Activated CD8-positive, alpha-beta memory T cell treated with anti-CD3 and anti-CD28 coated beads for 48 hours (primary cell): ENCODE measurements around the gene PACSIN2.
"Not testable (repeated sequence)": the region's sequence is repeated elsewhere in the genome, so short reads cannot be mapped to it uniquely, and the experiment has no call there.

Source experiments
- DNase-seq, 3 experiments: peaks; one replicate each; pipeline ENCODE4 v3.0.0-alpha.2; 2020; ENCODE audit warnings: low read depth in 2 of 3, low spot score in 2 of 3

Gene PACSIN2, protein sequence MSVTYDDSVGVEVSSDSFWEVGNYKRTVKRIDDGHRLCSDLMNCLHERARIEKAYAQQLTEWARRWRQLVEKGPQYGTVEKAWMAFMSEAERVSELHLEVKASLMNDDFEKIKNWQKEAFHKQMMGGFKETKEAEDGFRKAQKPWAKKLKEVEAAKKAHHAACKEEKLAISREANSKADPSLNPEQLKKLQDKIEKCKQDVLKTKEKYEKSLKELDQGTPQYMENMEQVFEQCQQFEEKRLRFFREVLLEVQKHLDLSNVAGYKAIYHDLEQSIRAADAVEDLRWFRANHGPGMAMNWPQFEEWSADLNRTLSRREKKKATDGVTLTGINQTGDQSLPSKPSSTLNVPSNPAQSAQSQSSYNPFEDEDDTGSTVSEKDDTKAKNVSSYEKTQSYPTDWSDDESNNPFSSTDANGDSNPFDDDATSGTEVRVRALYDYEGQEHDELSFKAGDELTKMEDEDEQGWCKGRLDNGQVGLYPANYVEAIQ

DNA sequence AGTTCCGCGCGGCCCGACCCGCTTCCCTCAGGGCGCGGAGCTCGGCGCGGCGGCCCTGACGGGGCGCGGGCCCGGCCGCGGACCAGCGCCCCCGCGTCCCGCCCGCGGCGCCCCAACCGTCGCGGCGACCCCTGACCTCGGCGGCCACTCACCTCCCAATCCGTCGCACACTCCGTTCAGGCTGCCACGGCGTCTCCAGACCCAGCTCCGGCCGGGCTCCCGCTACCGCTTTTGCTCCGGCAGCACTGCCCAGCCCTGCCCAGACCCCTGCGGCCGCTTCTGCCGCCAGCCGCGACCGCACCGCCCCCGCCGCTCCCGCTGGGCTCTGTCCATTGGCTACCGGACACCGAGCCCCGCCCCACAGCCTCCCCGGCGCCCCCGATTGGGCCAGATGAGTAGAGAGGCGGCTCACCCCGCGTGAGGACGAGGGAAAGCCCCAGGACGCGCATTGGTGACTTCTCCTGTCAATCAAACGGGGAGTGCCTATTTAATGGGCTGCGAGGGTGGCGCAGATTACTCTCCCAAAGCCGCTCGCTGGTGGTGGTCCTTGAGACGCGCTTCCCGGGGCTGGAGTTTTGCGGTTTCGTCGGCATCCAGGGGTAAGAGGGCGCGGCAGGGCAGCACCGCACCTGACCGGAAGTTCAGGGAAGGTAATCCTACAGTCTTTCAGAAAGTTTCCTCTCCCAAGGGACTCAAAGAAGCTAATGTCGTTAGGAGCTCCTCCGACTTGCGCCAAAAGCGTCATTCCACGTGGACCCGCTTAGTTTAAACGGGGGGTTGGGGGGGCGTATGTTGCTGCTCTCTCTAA lies at the start of gene PACSIN2:
TSS of gene PACSIN2 (minus strand) at position 281 of the 808 bp plus-strand sequence. CDS start 103,069 bp downstream, outside the sequence.
- DNase-seq: peak; percentile 95 to 98 (median 97)

DNA sequence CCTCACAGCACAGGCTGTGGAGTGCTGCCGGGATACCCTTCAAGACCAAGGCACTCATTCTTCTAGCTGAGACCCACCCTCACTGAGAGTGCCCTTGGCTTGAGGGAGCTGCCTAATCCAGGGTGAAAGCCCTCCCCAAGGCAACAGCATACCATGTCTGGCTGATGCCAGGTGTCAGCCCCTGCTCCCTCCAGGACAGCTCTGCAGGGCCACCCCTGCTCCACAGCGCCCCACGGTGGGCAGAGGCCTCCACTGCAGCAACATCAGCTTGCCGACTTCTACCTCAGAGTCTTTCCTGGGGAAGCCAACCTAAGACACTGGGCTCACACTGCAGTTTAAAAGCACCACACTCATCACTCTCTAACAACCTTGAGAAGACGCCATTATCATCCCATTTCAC lies 45.2 kb upstream of the PACSIN2 start:
- peak in 2 of 3 experiments; percentile 40 to 56 for DNase-seq

DNA sequence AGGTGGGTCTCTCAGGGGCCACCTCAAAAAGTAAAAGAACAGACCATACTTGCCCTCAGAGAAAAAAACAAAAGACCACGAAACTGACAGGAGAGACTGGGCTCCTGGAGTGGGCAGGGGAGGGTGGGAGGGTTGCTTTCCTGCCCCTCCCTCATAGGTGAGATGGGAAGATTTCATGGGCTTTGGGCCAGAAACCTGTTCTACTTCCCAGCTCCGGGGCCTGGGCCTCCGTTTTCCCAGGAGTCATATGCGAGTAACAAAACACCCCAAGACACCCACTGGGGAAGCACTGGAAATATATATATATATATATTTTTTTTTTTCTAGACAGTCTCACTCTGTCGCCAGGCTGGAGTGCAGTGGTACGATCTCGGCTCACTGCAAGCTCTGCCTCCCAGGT lies 42.7 kb upstream of the PACSIN2 start:
- DNase-seq: no peak

DNA sequence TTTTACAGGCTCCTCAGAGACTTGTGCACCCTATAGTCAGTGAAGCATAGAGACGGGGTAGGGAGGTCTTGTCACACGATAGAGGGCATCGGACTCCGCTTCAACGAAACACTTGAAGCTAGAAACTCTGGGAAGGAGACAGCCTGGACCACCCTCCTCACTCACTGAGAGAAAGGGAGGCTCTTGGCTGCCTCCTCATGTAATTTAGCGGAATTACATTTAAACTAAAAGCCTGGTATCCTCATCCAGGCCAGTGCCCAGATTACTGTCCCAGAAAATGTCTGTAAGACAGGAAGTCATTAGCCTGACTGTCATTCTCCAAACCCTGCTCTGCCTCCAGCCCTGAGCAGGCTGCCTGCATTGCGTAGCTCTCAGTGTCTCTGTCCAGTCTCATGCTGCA lies 38.2 kb upstream of the PACSIN2 start:
- no peak for DNase-seq

DNA sequence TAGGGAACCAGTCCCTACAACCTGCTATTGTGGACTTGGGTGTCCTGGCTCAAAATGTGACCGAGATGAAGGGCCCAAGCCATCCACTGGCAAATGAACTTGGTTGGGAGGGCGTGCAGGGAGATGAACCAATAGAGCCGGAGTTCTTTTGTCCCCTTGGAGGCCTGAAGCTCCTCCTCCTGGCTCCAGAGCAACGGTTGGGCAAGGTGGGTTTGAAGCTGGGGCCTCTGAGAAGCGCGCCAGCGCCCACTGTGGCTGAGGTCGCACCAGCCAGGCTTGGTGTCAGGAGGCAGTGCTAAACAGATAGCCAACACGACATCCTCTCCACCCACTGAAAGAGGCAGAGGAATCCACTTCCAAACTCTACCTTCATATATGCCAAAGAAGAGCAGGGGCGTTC lies 36.0 kb upstream of the PACSIN2 start:
- DNase-seq: no peak

DNA sequence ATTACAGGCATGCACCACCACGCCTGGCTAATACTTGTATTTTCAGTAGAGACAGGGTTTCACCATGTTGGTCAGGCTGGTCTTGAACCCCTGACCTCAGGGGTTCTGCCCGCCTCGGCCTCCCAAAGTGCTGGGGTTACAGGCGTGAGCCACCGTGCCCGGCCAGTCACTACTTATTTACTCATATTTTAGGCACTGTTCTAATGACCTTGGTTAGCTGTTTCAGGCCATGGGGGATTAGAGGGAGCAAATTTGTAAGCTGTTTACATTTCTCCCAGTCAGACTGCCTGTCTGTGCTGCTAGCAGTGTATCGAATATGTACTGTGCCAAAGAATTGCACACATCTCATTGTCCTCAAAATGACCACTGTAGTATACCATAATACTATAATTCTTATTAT lies 32.7 kb upstream of the PACSIN2 start:
- no peak for DNase-seq

DNA sequence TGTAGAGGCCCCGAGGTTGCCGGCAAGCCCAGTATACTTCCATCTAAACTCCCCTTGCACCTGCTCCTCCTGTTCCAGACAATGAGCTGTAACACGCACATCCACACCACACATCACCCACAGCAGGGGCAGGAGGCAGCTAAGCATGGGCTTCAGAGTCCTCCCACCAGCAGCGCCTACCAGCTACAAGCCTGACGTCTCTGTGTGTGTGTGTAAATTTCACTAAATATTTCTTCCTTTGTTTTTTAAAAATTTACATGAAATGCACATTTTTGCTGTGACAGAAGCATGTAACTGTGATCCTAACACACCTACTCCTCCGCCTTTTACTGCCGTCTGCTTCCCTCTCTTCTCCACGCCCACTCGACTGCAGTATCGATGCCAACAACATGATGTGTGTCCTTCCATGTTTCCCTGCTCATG lies 29.4 kb upstream of the PACSIN2 start:
- DNase-seq: no peak

DNA sequence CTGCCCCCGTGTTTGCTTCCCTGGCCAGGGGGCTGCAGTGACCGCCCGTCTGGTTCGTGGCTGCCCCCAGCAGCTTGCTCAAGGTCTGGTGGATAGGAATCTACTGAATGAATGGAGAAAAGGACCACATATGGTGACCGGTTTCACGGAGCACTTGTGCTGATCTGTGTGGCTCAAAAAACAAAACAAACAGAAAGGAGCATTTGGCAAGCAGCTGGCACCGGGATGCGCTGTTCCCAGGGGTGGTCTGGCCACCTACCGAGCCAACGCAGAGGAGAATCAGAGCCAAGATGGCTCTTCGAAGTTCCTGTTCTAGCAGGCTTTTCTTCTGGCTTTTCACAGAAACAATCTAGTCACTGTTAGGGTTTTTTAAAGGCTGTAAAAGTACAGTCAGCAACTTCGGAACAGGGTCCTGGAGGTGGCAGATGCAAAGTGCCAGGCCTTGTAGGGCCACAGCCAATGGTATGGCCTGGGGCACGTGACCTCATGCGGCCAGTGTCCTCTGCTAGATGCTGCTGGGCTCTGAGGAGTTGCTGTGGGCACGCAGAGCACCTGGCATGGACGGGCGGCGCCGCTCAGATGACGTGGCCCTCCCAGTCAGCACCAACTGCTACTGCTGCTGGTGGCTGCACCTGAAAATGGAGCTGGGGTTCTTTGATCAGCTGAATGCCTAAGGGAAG lies 27.3 kb upstream of the PACSIN2 start:
- DNase-seq: no peak

DNA sequence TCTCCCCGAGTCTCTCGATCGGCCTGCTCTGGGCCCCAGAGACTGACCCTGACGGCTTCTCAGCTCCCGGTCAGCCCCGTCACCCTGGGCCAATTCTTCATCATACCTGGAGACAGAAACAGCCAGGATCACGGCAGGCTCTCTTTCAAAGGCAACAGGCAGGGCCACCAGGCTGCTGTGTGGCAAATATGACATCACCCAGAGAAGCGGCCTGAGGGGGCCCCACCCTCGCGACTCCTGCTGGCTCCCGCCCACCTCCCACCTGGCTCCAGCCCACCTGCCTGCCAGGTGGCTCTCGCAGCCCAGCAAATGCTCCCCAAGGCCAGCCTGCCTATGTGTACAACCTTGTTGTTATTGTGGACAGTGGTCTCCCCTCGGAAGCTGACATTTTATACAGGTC lies 24.9 kb upstream of the PACSIN2 start:
- no peak for DNase-seq

DNA sequence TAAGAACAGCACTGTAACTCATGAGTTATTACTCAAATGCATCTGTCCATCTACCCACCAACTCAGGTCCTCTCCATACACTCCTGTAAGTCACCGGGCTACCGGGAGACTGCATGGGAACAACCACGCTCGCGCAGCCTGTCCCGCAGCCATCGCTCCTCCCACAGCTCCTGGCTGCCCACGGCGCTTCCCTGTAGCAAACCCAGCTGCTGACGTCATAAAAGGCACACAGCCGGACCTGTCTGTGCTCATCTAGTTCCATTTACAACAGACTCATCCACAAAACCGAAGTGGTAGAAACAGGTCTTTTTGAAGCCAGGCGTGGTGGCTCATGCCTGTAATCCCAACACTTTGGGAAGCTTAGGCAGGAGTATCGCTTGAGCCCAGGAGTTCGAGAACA lies 23.4 kb upstream of the PACSIN2 start:
- DNase-seq: no peak

DNA sequence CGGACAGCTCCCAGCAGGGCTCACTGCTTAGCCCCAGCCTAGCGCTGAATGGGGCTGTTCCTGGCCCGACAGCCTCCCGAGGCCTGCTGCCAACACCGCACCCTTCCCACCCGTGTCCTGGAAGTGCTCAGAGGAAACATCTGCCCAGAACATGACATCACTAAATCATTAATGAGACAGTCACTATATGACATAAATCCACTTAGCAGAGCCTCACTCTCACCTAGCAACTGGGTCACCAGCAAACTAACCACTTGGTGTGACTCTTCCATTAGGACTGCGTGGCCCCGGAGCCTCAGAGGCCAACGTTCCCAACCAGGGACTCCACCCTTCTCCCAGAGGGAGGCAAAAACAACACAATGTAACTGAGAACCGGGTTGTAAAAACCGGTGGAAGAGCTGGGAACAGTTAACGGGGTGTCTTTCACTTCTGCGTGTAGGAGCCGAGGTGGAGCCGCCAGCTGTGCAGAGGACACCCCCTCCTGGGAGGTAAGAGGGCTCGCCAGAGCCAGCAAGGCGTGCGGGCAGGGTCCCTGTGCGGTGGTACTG lies 21.4 kb upstream of the PACSIN2 start:
- no peak for DNase-seq

DNA sequence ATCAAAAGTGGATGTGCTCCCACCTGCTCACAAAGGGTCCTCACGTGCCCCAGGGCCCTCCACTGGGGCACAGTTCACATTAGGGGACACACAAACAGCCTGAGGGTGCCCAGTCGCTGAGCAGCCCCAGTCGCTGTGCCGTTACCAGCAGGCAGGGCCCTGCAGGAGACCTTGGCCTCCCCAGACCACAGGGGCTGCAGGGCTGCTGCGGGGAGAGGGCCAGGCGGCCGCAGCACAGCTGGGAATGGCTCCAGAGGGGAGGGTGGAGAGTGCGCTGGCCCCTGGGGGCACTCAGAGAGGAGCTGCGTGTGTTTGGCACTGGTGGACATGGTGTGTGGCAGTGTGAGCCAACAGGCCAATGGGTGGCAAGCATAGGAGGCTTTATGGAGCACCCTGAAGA lies 20.3 kb upstream of the PACSIN2 start:
- no peak for DNase-seq

DNA sequence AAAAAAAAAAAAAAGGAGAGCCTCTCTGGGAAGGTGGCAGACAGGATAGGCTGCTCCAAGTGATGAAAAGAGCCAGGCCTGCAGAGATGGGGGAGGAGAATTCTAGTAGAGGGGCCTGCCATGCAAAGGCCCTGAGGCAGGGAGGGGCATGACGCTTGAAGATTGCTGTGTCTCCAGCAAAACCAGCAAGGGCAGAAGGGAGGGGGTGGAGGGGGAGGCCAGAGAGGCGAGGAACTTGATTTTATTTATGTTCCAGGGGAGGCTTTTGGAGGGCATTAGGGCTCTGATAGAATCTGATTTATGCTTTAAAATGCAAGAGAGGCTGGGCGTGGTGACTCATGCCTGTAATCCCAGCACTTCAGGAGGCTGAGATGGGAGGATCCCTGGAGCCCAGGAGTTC lies 16.7 kb upstream of the PACSIN2 start:
- DNase-seq: no peak

DNA sequence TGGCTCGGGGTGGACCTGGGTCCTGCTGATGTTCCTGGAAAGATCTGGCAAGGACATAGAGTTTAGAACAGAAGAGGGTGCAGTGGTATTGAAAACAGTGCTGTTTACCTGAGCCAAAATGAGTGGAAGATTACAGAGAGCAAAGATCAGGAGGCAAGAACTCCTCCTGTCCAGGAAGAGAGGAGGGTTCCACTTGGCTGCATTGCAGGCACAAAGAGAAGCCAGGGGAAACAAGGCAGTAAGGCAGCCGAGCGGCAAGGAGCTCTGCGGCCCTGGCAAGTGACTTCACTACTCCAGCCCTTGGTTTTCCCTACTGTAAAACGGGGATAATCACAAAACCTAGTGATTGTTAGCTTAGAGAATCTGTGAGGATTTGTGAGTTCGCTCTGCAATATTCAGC lies 3.7 kb upstream of the PACSIN2 start:
- DNase-seq: no peak

DNA sequence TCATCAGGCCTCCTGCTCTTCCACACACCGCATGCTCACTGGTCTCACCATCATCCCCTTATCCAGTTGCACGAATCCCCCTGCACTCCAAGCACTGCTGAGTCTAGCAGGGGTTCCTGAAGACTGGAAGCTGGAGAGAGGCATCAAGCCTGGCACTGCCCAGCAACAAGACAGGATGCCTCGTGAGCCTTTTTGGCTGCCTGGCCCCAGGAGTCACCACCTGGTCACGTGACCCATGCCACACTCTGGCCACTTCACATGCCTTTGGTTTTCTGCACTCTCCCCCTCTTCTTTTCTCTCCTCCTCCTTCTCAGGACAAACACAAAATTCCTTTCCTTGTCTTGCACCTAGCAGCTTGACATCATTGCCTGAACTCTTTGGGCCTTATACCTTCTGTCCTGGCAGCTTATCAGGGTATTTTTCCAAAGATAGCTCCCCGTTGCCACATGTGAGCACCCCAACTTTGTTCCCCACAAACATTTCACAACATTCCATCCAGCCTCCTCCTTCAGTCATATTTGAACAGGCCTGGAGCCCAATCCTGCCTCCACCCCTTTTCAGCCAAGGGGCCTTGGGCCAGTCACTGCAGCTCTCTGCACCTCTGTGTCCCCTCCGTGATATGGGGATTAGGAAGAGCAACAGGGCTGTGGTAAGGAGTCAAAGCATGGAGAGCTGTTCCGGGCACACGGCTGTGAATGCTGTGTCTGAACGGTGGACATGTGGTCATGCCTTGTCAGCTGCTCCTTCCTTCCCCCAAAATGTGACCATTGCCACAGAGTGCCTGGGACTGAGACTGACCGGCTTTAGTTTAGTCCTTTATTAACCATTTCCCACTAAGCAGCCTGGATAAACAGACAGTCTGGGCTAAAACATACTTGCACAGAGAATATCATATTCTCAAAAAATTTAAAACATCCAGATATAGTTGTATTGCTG lies 2.8 kb upstream of the PACSIN2 start:
- no peak for DNase-seq

DNA sequence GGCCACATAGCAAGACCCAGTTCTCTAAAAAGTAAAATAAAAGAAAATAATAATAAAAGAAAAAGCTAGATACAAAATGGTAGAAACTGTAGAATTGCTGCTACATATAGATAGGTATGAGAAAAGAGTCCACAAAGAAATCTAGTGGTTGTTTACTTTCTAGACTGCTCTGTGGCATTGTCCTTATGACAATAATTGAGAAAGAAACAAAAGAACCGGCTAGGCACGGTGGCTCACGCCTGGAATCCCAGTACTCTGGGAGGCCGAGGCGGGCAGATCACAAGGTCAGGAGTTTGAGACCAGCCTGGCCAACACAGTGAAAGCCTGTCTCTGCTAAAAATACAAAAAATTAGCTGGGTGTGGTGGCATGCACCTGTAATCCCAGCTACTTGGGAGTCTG lies 1.2 kb upstream of the PACSIN2 start:
- not testable (repeated sequence) for DNase-seq

DNA sequence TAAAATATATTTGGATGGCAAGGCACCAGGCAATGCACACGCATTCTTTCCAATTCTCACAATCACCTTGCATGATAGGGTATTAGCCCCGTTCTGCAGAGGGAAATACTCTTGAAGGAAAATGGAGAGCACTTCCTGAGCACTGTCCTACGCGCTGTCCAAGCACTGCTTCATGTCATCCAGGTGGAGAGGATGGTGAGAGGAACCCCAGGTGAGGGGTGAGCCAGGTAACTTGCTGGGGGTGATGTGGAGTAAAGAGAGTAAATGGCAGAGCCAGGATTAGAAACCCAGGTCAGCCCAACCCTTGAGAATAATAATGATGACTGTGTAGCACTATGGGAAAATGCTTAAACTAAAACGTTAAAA lies 711 bp upstream of the PACSIN2 start:
- no peak for DNase-seq

DNA sequence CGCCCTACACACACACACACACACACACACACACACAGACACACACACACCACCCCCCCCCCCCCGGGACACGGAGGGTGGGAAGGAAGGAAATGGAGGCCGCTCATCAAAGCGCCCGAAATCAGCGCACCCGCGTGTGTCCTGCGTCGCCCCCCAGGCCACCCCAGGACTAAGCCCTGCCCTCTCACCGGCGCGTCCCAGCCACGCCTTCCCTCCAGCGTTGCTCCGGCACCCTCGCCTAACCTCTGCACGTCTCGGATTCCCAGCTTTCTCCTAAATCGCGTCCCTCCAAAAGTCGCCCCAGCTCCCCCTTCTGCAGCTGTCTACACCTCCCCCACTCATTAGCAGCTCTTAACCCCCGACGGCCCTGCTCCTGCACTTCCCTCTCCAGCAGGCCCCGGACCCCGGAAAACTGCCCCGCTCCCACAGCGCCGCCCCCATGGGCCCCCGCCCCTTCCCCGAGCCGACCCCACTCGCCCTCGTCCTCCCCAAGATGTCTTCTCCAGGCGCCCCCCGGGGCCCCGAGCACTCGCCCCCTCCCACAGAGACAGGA lies 557 bp downstream of the PACSIN2 start:
- DNase-seq: no peak

DNA sequence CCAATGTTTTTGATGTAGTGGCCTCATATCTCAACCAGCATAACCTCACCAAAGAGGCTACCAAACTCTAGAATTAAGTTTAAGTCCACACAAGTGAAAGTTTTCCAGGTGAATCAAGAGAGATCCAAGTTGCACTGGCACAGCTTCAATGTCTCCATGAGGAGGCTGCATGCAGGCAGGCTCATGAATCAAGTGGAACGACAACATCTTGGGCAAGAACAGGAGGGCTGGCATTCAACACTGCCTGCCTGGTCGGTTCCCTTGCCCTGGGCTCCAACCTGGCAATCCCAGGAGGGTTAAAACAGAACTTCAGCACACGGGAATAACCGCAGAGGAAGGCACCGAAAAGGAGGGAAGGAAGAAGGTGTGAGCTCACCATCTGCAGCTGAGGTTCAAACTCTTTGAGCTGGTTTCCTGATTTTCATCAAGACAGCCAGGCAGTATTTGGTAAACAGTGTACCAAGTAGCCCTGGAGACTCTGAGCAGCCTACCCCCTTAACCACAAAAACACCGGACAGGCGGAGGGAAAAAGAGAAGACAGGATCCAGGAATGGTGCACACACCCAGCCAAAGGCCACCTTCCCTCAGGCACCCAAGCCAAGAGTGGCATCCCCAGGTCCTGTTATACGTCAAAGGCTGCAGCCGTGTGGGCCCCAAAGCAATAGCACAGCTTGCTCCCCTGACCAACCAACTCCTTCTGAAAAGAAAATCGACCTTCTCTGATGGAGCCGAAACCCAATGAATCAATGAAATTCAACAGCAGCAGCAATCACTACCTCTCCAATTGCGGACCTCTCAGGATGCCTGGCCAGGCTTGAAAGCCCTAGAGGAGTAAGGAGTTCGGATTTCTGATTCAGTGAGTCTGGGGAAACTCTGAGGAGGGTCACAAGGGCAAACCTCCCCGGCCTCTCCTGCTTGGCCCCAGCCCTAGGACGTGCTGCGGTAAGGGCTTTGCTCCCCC lies 1.3 kb downstream of the PACSIN2 start:
- DNase-seq: no peak
